Natural killer cell (primary cell): ENCODE data around the gene TNFAIP2. TPM values are rescaled to one million over a fixed set of nuclear protein-coding genes. Genes with fewer than 3 reads are reported as not detected.
A peak's percentile ranks its signal among the peaks of the same experiment; 100 is the strongest.

ENCODE experiments used
- ATAC-seq, 3 donors: fragments of 150-1000 bp in 2 of 3; fragments of 200-7000 bp in 1 of 3; cut with Tn5 transposase; 1 replicate in 1 of 3; 2 replicates in 2 of 3; pipeline ENCODE4 v1.10.0; 2021; ENCODE audit warnings: mild to moderate bottlenecking in 2 of 3, moderate library complexity in 2 of 3
- DNase-seq, 2 donors: peaks; one replicate each; pipeline versions ENCODE4 v3.0.0 to v3.0.0-alpha.2; 2013 to 2021; ENCODE audit warnings: mixed read lengths in 1 of 2
- H3K27ac ChIP-seq: one replicate; pipeline ENCODE4 v1.5.1; 2013; ENCODE audit warnings: mild to moderate bottlenecking, low read length
- H3K27me3 ChIP-seq: one replicate; pipeline ENCODE4 v1.6.1; 2013; ENCODE audit warnings: low read length; ENCODE audit not compliant: control insufficient read depth, insufficient read depth
- H3K36me3 ChIP-seq: one replicate; pipeline ENCODE4 v1.6.1; 2013; ENCODE audit warnings: low read length; ENCODE audit not compliant: control insufficient read depth, insufficient read depth
- H3K4me1 ChIP-seq: one replicate; pipeline ENCODE4 v1.6.1; 2013; ENCODE audit warnings: low read length; ENCODE audit not compliant: control insufficient read depth, insufficient read depth
- H3K4me3 ChIP-seq: one replicate; pipeline ENCODE4 v1.5.1; 2013; ENCODE audit warnings: low read length
- H3K9me3 ChIP-seq: one replicate; pipeline ENCODE4 v1.6.1; 2013; ENCODE audit warnings: low read length; ENCODE audit not compliant: control insufficient read depth, insufficient read depth
- H3K27ac Mint-ChIP-seq, 2 donors: one replicate each; pipeline ENCODE4 v1.8.0; 2022; ENCODE audit warnings: mild to moderate bottlenecking in 2 of 2, mixed read lengths in 2 of 2, moderate library complexity in 1 of 2
- H3K27me3 Mint-ChIP-seq, 2 donors: one replicate each; pipeline ENCODE4 v1.8.0; 2022; ENCODE audit warnings: low read depth in 2 of 2, mixed read lengths in 2 of 2
- H3K36me3 Mint-ChIP-seq: one replicate; pipeline ENCODE4 v1.8.0; 2022; ENCODE audit warnings: mixed read lengths
- H3K4me1 Mint-ChIP-seq, 2 donors: one replicate each; pipeline ENCODE4 v1.8.0; 2022; ENCODE audit warnings: mixed read lengths in 2 of 2
- H3K4me3 Mint-ChIP-seq: one replicate; pipeline ENCODE4 v1.8.0; 2022; ENCODE audit warnings: mild to moderate bottlenecking, moderate library complexity, mixed read lengths
- H3K9me3 Mint-ChIP-seq, 2 donors: one replicate each; pipeline ENCODE4 v1.8.0; 2022; ENCODE audit warnings: mixed read lengths in 2 of 2
- WGBS: methylation state at CpG from one replicate; pipeline ENCODE4 v1.1.7; 2013; ENCODE audit warnings: missing lambda C conversion rate; ENCODE audit not compliant: insufficient coverage; 5-methylcytosine and 5-hydroxymethylcytosine counted together
- intact Hi-C: fragments of 100-400 bp; cut with micrococcal nuclease; formaldehyde crosslinking; loops from one replicate; pipeline ENCODE4 v1.14.2; 2022
- total RNA-seq, 4 donors: library from RNA; stranded (reverse); fragments of 120-200 nt in 1 of 4; gene quantifications; one replicate each; pipeline versions ENCODE4 v1.2.3 to v1.2.4, GENCODE V29; 2013 to 2022
- TF ChIP-seq, protein P1 (sequence below): fragments of 200-600 bp; IDR thresholded peaks from one replicate; pipeline ENCODE4 v1.8.0; 2022; ENCODE audit warnings: antibody characterized with exemption

The TNFAIP2 gene
- total RNA-seq, 3 donors from 2014 or later (not counting 1 experiment from before 2014, with no cell fraction given), result 14.2 to 89.8 (median 50.1) TPM

DNA sequence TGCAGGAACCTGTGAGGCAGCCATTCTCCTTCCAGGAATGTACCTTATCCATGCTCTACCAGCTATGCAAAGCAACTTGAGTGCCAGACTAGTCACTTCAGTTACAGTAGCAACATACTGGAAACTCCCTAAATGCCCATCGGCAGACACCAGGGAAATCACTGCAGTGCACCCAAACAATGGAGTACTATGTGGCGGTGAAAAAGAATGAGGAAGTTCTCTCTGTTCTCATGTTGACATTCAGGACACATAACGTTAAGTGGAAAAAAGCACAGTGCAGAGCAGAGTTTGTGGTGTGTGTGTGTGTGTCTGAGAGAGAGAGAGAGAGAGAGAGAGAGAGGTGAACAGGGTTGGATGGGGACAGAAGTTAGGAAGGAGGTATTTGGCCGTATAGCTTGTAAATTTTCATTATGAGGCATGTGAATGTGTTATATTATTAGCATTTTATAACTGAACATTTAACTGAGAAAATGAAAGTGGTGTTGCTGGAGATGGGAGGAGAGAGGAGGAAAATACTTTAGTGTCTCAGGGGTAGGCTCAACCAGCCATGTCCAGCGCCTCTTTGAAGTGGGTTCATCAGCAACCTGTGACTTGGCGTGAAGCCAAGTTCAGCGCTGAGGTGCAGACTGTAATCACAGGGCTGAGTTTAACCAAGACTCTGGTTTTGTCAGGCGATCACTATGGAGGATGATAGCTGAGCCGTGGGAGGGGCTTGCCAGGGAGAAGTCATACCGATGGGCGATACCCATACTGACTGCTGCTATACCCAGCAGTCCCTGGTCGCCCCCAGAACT, 17.3 kb downstream of the TNFAIP2 start:
- Mint-ChIP-seq H3K4me3 (no peak overlapping the region), H3K27me3 (peaks cover 28 to 37% of the 10 kb centered on the region in 2 donors), H3K27ac (no peak overlapping the region), H3K4me1 (peaks cover 12 to 15% of the 10 kb centered on the region in 2 donors), H3K9me3 (no peaks in the 10 kb centered on the region), H3K36me3 (no peaks in the 10 kb centered on the region)
- H3K27me3 ChIP-seq, result peaks cover 4% of the 10 kb centered on the region
- H3K27ac ChIP-seq, result no peak overlapping the region
- 35% methylated on average over 11 of the region's 12 CpGs for WGBS
- ATAC-seq, result peak in 2 of 3 donors; percentile 40 to 45
- intact Hi-C loops, result no loop called here
- H3K4me3 ChIP-seq, result no peak overlapping the region
- no peaks in the 10 kb centered on the region for H3K36me3 ChIP-seq
- no peak for DNase-seq
- H3K9me3 ChIP-seq, result no peaks in the 10 kb centered on the region
- peaks cover 9% of the 10 kb centered on the region for H3K4me1 ChIP-seq
- TF ChIP-seq, protein P1, sequence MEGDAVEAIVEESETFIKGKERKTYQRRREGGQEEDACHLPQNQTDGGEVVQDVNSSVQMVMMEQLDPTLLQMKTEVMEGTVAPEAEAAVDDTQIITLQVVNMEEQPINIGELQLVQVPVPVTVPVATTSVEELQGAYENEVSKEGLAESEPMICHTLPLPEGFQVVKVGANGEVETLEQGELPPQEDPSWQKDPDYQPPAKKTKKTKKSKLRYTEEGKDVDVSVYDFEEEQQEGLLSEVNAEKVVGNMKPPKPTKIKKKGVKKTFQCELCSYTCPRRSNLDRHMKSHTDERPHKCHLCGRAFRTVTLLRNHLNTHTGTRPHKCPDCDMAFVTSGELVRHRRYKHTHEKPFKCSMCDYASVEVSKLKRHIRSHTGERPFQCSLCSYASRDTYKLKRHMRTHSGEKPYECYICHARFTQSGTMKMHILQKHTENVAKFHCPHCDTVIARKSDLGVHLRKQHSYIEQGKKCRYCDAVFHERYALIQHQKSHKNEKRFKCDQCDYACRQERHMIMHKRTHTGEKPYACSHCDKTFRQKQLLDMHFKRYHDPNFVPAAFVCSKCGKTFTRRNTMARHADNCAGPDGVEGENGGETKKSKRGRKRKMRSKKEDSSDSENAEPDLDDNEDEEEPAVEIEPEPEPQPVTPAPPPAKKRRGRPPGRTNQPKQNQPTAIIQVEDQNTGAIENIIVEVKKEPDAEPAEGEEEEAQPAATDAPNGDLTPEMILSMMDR, result no peak

DNA sequence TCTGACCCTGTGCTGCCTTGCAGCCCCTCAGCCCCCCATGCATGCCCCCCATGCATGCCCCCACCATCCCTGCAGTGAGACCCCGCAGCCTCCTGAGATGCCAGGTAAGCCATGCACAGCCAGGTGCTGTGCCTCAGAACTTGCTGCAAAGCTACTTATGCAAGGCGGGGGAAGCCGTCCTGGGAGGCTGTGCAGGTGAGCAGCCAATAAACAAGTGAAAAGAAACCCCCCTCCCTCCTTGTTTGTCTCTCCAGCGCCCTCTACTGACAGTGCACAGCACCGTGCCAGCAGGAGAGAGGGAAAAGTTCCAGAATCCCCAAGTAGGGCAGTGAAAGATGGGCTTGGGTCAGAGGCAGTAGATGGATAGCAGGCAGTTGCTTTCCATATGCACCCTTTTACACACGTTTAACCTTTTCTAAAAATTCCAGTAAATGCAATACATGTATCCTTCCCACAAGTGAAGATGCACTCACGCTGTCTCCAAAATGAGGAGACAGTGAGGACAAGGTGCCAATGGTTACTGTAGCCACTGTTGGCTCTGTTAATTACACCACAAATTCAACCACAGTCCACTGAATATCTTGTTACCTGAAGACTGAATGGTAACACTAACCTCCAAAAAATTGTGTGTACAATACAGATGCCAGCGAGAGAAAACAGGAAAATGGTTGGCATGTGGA, 18.0 kb downstream of the TNFAIP2 start:
- WGBS, result 33% methylated on average over 6 of the region's 8 CpGs
- Mint-ChIP-seq H3K36me3 (no peaks in the 10 kb centered on the region), H3K4me3 (no peak overlapping the region), H3K4me1 (peaks cover 12 to 15% of the 10 kb centered on the region in 2 donors), H3K9me3 (no peaks in the 10 kb centered on the region), H3K27ac (no peak overlapping the region), H3K27me3 (peaks cover 28 to 42% of the 10 kb centered on the region in 2 donors)
- Histone ChIP-seq H3K4me3 (no peak overlapping the region), H3K4me1 (peaks cover 9% of the 10 kb centered on the region), H3K36me3 (no peaks in the 10 kb centered on the region), H3K9me3 (no peaks in the 10 kb centered on the region), H3K27ac (no peak overlapping the region), H3K27me3 (peaks cover 4% of the 10 kb centered on the region)
- ATAC-seq (no peak), DNase-seq (peak in 1 of 2 donors; percentile 44)
- intact Hi-C loops, result no loop called here
- TF ChIP-seq, protein P1, result peak; percentile 12

DNA sequence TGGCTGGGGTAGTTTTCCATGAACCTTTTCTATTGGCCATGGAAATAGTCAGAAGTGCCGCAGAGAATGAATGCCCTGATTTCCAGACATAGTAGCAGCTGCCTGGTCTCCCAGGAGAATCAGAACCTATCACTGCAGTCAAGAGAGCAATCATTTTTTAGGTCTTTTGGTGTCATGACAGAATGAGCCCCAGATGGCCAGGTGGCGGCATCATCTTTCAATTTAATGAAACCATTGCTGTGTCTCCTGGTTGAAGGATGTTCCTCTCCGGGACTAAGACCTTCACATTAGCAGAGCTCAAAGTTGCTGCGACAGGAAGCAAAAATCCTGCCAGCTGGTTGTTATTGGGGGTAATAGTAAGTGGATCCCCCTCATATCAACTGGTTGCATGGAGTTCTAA, 18.8 kb downstream of the TNFAIP2 start:
- intact Hi-C loops, result no loop called here
- H3K4me3 Mint-ChIP-seq, result no peak overlapping the region
- peaks cover 9% of the 10 kb centered on the region for H3K4me1 ChIP-seq
- TF ChIP-seq, protein P1, result no peak
- H3K9me3 ChIP-seq, result no peaks in the 10 kb centered on the region
- 85% methylated on average over 4 of the region's 4 CpGs for WGBS
- no peak overlapping the region for H3K4me3 ChIP-seq
- H3K36me3 ChIP-seq, result no peaks in the 10 kb centered on the region
- H3K9me3 Mint-ChIP-seq, result no peaks in the 10 kb centered on the region
- H3K27ac Mint-ChIP-seq, result no peak overlapping the region
- no peak overlapping the region for H3K27ac ChIP-seq
- H3K27me3 Mint-ChIP-seq, result peaks cover 25 to 46% of the 10 kb centered on the region in 2 donors
- no peak for ATAC-seq
- peaks cover 12 to 13% of the 10 kb centered on the region in 2 donors for H3K4me1 Mint-ChIP-seq
- H3K27me3 ChIP-seq, result peaks cover 4% of the 10 kb centered on the region
- no peak for DNase-seq
- no peaks in the 10 kb centered on the region for H3K36me3 Mint-ChIP-seq
